GM18499 (cell line): Measurements from ENCODE around the gene VAMP7.
"Not testable (repeated sequence)": the region's sequence is repeated elsewhere in the genome, so short reads cannot be mapped to it uniquely, and the experiment has no call there.

Source experiments
- ATAC-seq: cut with Tn5 transposase; IDR thresholded peaks from one replicate; pipeline ENCODE4 v1.9.1; 2021; ENCODE audit warnings: moderate number of reproducible peaks; ENCODE audit not compliant: insufficient read depth, unreplicated experiment

VAMP7 gene

DNA sequence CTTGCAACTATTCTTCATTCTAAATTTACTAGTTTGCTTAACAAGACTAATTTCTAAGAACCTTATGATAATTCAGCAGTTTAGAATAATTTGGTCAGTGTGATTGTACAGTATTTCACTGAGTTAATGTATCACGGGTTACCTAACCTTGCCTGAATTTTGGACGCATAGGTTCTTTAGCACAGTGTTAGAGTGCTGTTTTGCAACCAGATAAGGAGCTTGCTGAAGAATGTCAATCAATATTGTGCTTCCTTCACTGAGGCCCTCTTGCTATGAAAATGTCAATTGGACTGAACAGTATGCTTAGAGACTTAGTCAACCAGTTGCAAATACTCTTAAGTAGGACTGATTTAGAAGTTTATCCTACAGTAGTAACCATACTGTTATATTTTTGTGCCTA is 19.6 kb downstream of the VAMP7 start:
- no peak for ATAC-seq

DNA sequence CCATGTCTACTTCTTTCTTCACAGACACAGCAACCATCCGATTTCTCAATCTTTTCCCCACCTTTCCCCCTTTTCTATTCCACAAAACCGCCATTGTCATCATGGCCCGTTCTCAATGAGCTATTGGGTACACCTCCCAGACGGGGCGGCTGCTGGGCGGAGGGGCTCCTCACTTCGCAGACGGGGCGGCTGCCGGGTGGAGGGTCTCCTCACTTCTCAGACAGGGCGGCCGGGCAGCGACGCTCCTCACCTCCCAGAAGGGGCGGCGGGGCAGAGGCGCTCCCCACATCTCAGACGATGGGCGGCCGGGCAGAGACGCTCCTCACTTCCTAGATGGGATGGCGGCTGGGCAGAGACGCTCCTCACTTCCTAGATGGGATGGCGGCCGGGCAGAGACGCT is 26.5 kb downstream of the VAMP7 start:
- not testable (repeated sequence) for ATAC-seq

DNA sequence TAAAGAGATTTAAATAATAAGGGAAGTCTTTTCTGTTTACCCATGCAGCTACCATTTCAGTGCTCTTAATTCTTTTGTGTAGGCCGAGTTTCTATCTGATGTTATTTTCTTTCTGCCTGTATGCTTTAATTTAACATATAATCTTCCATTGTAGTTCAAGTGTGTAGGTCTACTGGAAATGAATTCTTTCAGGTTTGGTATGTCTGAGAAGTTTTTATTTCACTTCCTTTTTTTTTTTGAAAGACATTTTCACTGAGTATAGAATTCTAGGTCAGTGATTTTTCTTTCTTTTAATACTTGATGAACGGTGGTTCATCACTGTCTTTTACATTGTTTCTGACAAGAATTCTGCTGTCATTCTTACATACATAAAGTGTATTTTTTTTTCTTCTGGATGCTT is 42.1 kb downstream of the VAMP7 start:
- no peak for ATAC-seq

DNA sequence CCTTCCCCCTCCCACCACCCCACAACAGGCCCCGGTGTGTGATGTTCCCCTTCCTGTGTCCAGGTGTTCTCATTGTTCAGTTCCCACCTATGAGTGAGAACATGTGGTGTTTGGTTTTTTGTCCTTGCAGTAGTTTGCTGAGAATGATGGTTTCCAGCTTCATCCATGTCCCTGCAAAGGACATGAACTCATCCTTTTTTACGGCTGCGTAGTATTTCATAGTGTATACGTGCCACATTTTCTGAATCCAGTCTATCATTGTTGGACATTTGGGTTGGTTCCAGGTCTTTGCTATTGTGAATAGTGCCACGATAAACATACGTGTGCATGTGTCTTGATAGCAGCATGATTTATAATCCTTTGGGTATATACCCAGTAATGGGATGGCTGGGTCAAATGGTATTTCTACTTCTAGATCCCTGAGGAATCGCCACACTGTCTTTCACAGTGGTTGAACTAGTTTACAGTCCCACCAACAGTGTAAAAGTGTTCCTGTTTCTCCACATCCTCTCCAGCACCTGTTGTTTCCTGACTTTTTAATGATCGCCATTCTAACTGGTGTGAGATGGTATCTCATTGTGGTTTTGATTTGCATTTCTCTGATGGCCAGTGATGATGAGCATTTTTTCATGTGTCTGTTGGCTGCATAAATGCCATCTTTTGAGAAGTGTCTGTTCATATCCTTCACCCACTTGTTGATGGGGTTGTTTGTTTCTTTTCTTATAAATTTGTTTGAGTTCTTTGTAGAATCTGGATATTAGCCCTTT is 49.9 kb downstream of the VAMP7 start:
- not testable (repeated sequence) for ATAC-seq

DNA sequence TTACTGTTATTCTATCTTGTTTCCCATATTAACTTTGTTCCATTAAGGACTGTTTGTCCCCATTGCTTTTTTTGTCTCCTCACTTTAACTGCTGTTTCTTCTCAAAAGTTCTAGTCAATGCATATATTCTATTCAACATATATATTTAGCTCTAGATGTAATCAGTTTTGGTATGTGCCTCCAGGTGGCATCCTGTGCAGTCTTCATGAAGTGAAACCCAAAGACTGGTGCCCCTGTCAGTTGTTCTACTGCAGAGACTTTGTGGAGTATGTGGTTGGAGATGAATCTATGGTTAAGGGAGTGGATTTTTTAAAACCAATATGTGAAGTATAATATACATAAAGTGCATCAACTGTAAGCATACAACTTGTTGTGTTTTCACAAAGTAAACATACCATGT is 57.0 kb downstream of the VAMP7 start:
- ATAC-seq = no peak

DNA sequence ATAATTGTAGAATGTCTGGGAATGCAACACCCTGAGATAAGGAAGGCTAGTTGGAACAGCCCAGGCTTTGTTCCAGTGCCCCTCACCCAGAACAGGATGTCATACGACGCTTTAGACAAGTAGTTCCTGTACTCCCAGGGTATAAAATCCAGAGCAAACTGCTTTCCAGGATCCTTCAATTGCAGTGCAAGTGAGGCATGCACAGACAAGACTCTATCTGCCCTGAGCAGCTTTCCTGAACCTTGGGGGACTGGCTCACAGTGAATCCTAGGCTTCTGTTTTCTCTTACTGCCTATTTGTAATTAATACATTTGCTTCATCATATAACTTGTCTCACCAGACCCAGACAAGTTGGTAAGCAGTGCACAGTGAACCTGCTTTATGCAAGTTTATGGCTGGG is 68.0 kb downstream of the VAMP7 start:
- ATAC-seq = no peak

DNA sequence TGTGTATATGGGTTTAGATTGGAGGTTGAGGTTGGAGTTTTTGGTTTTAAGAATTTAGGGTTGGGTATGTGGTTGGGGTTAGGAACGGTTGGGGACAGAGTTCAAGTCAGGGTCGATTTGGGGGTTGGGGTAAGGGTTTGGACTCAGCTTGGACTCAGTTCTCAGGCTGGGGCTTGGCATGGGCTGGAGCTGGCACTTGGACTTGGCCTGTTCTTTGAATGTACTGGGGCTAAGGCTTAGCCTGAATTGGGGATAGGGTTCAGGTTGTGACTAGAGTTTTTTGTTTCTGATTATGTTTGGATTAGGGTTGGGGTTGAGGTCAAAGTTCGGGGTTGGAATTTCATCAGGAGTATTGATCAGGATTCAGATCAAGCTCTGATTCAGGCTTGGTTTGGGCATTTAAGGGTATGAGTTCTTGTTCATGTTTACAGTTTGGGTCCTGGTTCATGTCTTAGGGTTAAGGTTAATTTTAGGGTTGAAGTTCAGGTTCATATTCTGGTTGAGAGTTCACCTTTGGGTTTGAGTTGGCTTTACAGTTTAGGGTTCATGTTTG is 70.2 kb downstream of the VAMP7 start:
- ATAC-seq = no peak

DNA sequence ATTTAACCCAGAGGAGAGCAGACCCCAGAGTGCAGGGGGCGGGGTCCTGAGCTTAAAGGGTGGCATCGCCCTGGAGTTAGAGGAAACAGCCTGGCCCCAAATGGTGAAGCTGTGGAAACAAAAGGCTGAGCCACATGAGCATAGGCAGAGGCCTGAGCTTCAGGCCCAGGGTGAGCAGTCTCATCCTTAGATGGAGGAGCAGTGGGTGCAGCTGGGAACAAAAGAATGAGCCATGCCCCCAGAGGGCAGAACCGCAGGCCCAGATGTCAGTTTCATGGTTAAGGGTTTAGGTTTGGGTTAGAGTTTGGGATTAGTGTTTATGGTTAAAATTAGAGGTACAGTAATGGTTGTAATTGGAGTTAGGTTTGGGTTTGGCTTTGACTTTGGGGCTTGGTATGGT is 71.9 kb downstream of the VAMP7 start:
- ATAC-seq = no peak

DNA sequence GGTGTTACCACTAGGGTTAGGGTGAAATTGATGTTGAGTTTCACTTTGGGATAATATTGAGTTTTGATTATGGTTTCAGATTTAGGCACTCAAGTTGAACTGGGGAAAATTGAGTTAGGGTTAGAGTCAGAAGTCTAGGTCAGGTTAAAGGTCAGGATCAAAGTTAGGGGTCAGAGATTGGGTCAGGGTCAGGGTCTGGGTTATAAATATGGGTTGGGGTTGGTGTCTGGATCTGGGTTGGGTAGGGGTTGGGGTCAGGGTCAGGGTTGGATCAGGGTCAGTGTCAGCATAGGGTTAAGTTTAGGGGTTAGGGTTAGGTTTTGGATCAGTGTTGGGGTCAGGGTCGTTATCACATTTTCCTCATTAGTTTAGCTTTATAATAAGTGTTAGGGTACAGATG is 73.6 kb downstream of the VAMP7 start:
- ATAC-seq = no peak

DNA sequence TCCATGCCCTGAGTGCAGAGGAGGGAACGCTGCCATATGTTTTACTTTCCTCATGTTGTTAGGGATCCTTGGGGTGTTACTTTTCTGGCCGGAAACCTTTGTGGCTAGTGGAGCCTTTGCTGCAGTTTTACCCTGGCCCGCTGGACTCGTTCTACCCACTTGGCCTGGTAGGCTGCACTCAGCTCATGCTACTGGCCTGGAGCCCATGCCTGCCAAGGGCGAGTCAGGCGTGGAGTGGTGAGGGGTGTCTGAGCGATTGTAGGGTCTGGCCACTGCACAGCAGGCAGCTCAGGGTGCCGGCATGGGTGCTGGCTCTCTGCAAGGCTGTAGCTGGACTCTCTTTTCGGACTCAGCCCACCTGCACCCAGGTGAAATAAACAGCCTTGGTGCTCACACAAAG is 75.0 kb downstream of the VAMP7 start:
- no peak for ATAC-seq

DNA sequence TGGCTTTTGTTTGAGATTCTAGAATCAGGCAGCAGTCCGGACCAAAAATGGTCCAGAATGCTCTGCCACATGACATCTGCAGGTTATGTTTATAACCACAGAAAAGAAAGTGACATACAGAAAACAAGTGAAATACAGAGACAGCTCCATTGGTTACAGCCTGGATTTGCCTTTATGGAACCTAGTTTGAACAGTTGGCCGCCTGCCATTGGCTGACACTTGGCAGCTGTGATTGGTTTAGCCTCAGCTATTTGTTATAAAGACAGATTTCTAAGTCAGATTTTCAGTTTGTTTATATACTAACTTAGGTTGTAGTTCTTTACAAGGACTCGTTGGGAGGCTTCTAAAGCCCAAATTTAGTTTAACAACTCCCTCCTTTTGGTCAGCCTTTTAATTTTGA is 75.5 kb downstream of the VAMP7 start:
- no peak for ATAC-seq

DNA sequence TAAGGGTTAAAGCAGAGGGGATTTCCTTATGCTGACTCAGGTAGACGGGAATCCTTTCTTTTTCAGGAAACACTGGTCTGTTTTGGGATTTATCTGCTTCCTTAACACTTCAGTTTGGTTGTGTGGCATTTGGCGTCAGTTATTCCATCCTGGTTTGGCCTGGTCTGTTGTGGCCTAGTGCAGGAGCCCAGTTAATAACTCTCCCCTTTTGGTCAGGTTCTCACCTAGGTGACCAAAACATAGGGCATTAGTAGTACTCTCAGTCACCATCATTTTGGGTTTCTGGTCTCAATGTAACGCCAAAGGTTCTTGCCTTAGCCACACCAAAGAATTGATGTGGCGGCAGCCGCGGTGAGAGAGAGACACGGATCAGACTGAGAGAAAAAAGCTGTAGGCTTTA is 76.7 kb downstream of the VAMP7 start:
- ATAC-seq = no peak

DNA sequence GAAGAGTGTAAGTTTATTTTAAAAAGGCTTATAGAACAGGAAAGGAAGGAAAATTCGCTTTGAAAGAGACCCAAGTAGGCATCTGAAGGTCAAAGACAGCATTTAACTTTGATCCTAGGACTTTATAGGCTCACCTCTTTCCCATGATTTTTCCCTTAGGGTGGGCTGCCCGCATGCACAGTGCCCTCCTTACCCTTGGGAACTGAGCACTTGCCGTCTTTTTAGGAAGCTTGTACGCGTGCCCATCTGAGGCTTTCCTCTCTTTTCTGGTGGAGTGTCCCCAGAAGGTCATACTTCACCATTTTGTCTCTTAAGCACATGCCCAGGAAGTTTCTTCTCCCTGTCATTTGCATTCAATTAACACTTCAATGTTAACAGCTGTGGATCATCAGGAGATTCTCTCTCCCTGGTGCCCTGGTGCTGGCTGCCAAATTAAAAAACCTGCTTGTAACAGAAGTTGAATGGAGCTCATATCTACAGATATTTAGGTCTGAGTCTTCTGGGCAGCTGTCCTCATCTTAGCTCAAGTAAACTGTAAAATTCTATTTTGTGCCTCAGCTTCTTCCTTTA is 78.0 kb downstream of the VAMP7 start:
- ATAC-seq = no peak

DNA sequence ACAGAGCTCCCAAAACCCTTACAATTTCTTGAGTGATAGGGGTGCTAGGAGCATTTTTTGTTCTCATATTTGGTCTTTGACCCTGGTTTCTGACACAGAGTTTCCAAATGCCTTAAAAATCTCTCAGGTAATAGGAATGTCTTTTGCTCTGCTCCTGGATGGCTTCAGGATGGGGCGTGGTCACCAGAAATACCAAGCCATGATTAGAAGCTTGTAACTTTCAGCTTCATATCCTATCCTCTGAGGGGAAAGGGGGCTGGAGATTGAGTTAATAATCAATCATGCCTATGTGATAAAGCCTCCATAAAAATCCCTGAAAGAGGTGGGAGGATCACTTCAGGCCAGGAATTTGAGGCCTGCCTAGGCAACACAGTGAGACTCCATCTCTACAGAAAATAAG is 81.8 kb downstream of the VAMP7 start:
- ATAC-seq = no peak

DNA sequence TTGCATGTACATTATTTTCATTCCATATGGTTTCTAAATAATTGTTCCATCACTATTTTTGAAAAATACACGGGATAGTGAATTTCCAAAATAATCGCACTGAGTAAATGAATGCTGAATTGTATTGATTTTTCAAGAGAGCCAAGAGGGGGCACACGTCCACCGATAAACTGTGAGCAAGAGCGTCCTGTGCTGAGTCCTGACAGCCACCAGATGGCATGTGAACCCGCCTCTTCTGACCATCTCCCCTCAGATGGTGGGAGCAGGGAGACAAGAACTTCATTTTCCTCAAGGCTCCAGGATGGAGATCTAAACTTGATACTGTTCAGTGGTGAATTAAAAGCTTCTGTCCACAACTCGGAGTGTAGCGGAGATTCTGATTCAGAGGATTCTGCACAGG is 85.7 kb downstream of the VAMP7 start:
- ATAC-seq = no peak

DNA sequence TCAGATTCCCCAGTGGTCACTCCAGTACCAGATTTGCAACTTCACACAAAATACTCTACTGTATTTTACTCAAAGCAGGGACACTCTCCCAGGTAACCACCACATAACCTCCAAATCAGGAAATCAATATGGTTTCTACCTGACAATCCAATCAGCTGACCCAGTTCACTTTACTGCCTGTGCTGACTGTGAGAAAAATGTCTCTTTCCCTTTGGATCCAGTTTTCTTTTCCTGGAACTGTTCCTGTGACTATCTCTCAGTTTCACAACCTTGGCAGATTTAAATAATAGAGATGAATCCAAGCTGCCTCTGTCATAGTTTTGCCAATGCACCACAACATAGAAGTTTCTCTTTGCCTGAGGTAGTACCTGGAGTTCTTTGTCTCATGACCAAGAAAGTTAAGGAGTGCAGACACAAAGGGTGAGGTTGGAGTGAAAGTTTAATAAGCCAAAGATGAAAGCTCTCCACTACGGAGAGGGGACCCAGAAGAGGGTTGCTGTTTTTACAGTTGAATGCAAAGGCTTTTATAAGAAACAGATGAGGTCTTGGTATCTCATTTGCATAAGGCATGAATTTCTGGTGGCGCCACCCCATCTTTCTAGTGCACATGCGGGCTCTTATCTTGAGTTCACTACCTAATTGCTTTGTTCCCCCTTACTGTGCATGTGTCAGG is 86.6 kb downstream of the VAMP7 start:
- no peak for ATAC-seq

DNA sequence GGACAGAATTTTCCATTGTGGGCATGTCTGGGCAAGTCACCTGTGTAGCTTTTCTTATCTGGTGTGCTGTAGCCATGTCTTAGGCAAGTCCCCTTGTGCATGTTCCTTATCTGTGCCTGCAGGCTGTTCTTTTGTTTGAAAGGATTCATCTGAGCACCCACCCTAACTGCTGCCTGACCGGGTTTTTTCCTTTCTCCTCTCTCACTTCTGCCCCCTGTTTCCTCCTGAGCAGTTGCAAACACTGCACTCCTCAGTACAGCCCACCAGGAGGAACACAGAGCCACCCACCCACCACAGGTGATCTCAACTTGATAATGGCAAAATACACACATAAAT is 87.1 kb downstream of the VAMP7 start:
- no peak for ATAC-seq

DNA sequence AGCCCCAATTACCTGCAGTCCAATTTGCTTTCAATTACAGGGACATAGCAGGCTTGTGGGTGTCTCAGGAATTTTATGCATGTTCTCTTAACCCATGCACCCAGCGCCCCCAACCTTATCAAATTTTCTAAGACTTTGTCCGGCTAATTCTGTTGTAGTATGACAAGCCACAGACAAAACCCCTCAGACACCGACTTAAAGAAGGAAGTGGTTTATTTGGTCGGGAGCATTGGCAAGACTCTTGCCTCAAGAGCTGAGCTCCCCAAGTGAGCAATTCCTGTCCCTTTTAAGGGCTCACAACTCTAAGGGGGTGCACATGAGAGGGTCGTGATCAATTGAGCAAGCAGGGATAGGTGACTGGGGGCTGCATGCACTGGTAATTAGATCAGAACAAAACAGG is 87.6 kb downstream of the VAMP7 start:
- ATAC-seq = no peak

DNA sequence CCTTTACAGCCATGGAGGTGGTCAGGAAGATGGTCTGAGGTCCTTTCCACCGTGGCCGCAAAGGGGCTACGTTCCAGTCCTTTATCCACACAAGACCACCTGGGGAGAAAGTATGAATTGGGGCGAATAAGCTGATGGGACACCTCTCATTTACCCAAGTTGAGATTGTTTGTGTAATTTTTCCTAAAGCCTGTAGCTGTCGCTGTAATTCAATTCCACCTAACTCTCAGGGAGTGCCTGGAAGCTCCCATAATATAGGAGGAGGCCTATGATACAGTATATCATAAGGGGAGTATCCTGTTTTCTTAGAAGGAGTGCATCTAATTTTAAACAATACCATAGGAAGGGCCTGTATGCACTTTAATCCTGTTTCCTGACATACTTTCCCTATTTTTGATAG is 90.5 kb downstream of the VAMP7 start:
- not testable (repeated sequence) for ATAC-seq

DNA sequence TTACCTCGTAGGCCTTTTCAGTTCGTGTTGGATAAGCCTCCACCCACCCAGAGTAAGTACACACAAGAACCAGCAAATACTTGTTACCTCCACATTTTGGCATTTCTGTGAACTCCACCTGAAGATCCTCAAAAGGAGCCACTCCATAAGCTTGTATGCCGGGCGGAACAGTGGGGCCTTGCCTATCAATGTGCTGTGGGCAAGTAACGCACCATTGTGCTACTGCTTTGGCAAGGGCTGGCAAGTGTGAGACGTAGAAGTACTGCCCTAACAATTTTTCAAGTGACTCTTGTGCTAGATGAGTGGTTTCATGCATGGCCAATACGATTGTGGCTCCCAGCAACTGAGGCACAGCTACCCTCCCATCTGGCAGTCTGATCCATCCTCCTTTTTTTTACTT is 91.1 kb downstream of the VAMP7 start:
- not testable (repeated sequence) for ATAC-seq

DNA sequence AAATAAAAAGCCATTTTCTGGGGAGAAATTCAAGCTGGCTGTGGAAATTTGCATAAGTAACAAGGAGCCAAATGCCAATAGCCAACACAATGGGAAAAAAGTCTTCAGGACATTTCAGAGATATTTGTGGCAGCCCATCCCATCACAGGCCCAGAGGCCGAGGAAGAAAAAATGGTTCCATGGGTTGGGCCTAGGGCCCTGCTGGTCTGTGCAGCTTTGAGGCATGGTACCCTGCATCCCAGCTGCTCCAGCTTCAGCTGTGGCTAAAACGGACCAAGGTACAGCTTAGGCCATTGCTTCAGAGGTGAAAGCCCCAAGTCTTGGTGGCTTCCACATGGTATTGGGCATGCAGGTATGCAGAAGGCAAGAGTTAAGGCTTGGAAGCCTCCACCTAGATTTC is 102.2 kb downstream of the VAMP7 start:
- no peak for ATAC-seq

DNA sequence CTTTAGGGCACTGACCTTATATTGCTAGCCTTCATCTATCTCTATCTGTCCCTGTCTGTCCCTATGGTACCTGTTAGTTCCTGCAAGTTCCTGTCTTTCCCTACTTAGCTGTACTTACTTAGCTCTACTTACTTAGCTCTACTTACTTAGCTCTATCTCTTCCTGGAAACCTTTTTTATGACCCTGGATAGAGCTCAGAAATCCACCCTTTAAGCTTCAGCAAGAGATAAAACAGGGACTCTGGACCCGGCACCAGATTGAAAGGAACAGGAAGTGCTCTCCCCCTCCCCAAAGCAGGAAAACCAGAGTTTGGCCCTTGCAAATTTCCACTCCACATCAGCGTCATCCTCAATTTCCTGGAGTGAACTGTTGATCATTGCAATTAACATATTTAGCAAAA is 104.1 kb downstream of the VAMP7 start:
- ATAC-seq = no peak
